Measurements from ENCODE around the gene ZSWIM8.

The ZSWIM8 gene

DNA sequence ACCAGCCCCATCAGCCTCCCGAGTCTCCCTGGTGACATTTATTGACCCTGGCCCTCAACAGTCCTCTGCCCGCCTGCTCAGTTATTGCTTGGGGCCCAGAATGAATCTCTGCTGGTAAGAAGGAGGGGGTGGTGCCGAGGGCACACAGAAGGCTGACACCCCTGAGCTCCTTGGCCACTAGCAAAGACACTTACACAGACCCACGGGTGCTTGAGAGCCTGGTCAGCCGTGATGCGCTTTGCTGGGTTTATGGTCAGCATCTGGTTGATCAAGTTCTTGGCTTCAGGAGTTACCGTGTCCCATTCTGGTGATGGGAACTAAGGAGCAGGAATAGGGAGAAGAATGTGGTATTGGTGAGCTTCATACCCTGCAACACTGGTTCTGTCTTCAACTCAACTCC is 61.6 kb downstream of the ZSWIM8 start:
- TF ChIP-seq, protein P1, sequence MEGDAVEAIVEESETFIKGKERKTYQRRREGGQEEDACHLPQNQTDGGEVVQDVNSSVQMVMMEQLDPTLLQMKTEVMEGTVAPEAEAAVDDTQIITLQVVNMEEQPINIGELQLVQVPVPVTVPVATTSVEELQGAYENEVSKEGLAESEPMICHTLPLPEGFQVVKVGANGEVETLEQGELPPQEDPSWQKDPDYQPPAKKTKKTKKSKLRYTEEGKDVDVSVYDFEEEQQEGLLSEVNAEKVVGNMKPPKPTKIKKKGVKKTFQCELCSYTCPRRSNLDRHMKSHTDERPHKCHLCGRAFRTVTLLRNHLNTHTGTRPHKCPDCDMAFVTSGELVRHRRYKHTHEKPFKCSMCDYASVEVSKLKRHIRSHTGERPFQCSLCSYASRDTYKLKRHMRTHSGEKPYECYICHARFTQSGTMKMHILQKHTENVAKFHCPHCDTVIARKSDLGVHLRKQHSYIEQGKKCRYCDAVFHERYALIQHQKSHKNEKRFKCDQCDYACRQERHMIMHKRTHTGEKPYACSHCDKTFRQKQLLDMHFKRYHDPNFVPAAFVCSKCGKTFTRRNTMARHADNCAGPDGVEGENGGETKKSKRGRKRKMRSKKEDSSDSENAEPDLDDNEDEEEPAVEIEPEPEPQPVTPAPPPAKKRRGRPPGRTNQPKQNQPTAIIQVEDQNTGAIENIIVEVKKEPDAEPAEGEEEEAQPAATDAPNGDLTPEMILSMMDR (IDR thresholded peaks at IDR 0.05): no peak
- H3K36me3 ChIP-seq: peaks cover 54 to 73% (median 72%) of the 10 kb centered on the region in 3 donors
- peaks cover 0 to 34% (median 32%) of the 10 kb centered on the region in 4 donors for H3K4me1 ChIP-seq
- no peak for DNase-seq
- H3K27me3 ChIP-seq: no peaks in the 10 kb centered on the region
- H3K9me3 ChIP-seq: no peaks in the 10 kb centered on the region
- no peak overlapping the region for H3K27ac ChIP-seq
- H3K4me3 ChIP-seq: no peak overlapping the region
- intact Hi-C loops (cut with DNase I; ENCODE audit: low total_unique reads): no loop called here

GRCh38 chr10:73848821-73849489 is 63.5 kb downstream of the ZSWIM8 start:
- TF ChIP-seq, protein P1 (IDR thresholded peaks at IDR 0.05): peak; percentile 100
- H3K9me3 ChIP-seq: no peaks in the 10 kb centered on the region
- H3K27ac ChIP-seq: peak overlapping the region; percentile 86 to 88
- H3K4me3 ChIP-seq: no peak overlapping the region
- DNase-seq: peak; percentile 86 to 91
- H3K36me3 ChIP-seq: peaks cover 50 to 73% (median 72%) of the 10 kb centered on the region in 3 donors
- intact Hi-C loops (cut with DNase I; ENCODE audit: low total_unique reads): loop anchor here (1.0 kb wide), 1 partner anchor 30 kb away; no protein-coding TSS in a partner anchor
- H3K4me1 ChIP-seq: peaks cover 0 to 52% (median 45%) of the 10 kb centered on the region in 4 donors
- H3K27me3 ChIP-seq: no peaks in the 10 kb centered on the region

GRCh38 chr10:73850211-73850610 is 64.8 kb downstream of the ZSWIM8 start:
- Histone ChIP-seq H3K9me3 (no peaks in the 10 kb centered on the region), H3K27ac (peak overlapping the region; percentile 86 to 88), H3K36me3 (peaks cover 46 to 70% (median 65%) of the 10 kb centered on the region in 3 donors), H3K27me3 (no peaks in the 10 kb centered on the region), H3K4me1 (peaks cover 0 to 65% (median 47%) of the 10 kb centered on the region in 4 donors), H3K4me3 (no peak overlapping the region)
- DNase-seq: peak in 1 of 2 donors; percentile 85
- intact Hi-C loops (cut with DNase I; ENCODE audit: low total_unique reads): loop anchor here (2.0 kb wide), 1 partner anchor 23 kb away; no protein-coding TSS in a partner anchor
- TF ChIP-seq, protein P1 (IDR thresholded peaks at IDR 0.05): peak in 1 of 2 experiments; percentile 8

DNA sequence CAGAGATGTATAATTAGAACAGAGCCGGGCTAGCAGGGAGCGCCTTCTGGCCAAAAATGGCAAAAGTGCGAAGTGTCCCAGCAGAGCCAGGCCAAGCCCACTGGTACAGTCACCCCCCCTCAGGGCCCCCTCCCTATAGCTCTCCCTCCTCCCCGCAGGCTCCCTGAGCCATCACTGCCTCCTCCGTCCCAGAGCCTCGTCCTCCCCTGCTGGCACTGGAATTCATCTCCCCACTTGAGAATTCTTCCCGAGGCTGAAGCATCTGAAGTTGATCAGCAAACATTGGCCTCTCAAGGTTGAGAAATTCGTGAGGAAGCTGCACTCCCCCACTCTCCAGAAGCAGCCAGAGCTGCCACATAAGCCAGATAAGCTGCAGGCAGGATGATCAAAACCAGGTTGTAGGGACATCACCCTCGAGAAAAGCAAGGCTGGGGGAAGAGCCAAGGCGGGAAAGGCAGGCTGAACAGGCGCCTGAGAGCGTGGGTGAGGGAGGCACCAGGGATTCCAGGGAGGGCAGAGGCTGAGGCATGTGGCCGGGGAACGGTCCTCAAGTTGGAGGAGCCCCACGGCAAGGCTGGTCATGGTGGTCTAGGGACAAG is 65.6 kb downstream of the ZSWIM8 start:
- H3K4me3 ChIP-seq: peak overlapping the region in 1 of 2 donors; percentile 5
- TF ChIP-seq, protein P1 (IDR thresholded peaks at IDR 0.05): peak in 1 of 2 experiments; percentile 27
- peaks cover 46 to 71% (median 58%) of the 10 kb centered on the region in 3 donors for H3K36me3 ChIP-seq
- peak overlapping the region; percentile 86 to 88 for H3K27ac ChIP-seq
- H3K4me1 ChIP-seq: peaks cover 0 to 72% (median 54%) of the 10 kb centered on the region in 4 donors
- no peaks in the 10 kb centered on the region for H3K9me3 ChIP-seq
- peak; percentile 75 to 96 for DNase-seq
- intact Hi-C loops (cut with DNase I; ENCODE audit: low total_unique reads): loop anchor here (2.0 kb wide), 1 partner anchor 22 kb away; no protein-coding TSS in a partner anchor
- no peaks in the 10 kb centered on the region for H3K27me3 ChIP-seq

All from tibial artery (tissue), 4 donors.